ENCODE measurements around the gene KANSL3.

KANSL3 gene

DNA sequence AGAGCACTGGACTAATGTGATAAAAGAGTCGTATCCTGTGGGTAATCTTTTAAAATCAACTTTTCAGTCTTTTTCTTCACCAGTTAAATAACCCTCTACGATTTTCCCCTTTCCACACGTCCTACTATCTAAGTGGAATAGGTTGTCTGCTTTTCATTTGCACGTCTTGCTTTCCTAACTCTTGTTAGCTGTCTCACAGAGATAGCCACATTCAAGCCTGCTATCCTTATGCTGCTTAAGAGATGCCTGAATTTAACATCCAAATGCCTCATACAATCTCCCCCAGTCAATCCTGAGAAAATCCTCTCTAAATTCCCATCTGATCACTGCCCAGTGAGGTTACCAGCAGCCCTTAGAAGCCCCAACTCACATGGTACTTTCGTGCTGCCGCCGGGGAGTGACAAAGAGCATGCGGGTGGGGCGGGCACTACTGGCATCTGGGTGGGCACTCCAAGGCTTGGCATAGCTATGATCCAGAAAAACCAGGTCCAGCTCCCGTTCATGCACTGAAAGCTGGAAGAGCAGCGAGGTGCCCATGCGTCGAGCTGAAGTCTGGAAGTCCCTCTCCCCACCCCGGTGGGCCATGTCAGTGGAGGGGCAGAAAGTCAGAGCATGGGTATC, 1.5 kb downstream of the KANSL3 start:
- DNase-seq (ENCODE audit: low read depth): no peak
- TF ChIP-seq, protein P1, sequence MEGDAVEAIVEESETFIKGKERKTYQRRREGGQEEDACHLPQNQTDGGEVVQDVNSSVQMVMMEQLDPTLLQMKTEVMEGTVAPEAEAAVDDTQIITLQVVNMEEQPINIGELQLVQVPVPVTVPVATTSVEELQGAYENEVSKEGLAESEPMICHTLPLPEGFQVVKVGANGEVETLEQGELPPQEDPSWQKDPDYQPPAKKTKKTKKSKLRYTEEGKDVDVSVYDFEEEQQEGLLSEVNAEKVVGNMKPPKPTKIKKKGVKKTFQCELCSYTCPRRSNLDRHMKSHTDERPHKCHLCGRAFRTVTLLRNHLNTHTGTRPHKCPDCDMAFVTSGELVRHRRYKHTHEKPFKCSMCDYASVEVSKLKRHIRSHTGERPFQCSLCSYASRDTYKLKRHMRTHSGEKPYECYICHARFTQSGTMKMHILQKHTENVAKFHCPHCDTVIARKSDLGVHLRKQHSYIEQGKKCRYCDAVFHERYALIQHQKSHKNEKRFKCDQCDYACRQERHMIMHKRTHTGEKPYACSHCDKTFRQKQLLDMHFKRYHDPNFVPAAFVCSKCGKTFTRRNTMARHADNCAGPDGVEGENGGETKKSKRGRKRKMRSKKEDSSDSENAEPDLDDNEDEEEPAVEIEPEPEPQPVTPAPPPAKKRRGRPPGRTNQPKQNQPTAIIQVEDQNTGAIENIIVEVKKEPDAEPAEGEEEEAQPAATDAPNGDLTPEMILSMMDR (IDR thresholded peaks at IDR 0.05; ENCODE audit: control insufficient read depth, extremely low read depth, insufficient read depth): no peak
- H3K4me3 ChIP-seq (ENCODE audit: low read depth, low read length): peak overlapping the region; percentile 83

DNA sequence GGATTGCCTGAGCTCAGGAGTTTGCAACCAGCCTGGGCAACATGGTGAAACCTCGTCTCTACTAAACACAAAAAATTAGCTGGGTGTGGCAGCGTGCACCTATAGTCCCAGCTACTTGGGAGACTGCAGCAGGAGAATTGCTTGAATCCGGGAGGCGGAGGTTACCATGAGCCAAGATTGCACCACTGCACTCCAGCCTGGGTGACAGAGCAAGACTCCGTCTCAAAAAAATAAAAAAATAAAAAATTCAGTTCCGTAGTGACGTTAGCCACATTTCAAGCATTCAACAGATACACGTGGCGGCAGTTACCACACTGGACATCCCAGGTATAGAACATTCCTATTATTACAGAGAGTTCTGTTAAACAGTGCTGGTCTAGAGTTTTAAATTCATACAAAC, 4.5 kb downstream of the KANSL3 start:
- H3K4me3 ChIP-seq (ENCODE audit: low read depth, low read length): no peak overlapping the region
- no peak for DNase-seq (ENCODE audit: low read depth)
- TF ChIP-seq, protein P1 (IDR thresholded peaks at IDR 0.05; ENCODE audit: control insufficient read depth, extremely low read depth, insufficient read depth): no peak

DNA sequence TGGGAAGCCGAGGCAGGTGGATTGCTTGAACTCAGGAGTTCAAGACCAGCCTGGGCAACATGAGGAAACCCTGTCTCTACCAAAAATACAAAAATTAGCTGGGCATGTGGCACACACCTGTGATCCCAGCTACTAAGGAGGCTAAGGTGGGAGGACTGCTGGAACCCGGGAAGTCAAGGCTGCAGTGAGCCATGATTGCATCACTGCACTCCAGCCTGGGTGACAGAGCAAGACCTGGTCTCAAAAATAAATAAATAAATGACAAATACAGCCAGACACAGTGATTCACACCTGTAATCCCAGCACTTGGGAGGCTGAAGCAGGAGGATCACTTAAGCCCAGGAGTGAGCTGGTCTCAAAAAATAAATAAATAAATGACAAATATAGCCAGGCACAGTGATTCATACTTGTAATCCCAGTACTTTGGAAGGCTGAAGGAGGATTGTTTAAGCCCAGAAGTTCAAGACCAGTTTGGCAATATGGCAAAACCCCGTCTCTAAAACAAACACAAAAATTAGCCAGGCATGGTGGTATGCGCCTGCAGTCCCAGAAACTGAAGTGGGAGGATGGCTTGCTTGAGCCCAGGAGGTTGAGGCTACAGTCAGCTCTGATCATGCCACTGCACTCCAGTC, 6.2 kb downstream of the KANSL3 start:
- TF ChIP-seq, protein P1 (IDR thresholded peaks at IDR 0.05; ENCODE audit: control insufficient read depth, extremely low read depth, insufficient read depth): no peak
- DNase-seq (ENCODE audit: low read depth): no peak
- no peak overlapping the region for H3K4me3 ChIP-seq (ENCODE audit: low read depth, low read length)

DNA sequence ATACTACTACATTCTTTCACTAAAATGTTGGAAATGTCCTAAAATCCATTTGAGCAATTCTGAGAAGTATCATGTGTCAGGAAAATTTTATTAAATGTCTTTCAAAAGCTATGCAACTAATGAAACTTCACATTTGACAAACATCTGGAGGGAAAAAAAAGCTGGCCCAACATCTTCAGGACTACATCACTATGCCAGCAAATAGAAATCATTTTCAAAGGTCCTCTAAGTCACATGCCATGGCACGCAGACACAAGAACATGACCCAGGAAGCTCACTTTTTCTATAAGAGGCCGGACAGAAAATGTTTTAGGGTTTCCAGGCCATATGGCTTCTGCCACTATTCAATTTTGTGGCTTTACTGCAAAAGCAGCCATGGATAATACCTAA, 11.6 kb downstream of the KANSL3 start:
- no peak for DNase-seq (ENCODE audit: low read depth)
- TF ChIP-seq, protein P1 (IDR thresholded peaks at IDR 0.05; ENCODE audit: control insufficient read depth, extremely low read depth, insufficient read depth): no peak
- H3K4me3 ChIP-seq (ENCODE audit: low read depth, low read length): no peak overlapping the region

DNA sequence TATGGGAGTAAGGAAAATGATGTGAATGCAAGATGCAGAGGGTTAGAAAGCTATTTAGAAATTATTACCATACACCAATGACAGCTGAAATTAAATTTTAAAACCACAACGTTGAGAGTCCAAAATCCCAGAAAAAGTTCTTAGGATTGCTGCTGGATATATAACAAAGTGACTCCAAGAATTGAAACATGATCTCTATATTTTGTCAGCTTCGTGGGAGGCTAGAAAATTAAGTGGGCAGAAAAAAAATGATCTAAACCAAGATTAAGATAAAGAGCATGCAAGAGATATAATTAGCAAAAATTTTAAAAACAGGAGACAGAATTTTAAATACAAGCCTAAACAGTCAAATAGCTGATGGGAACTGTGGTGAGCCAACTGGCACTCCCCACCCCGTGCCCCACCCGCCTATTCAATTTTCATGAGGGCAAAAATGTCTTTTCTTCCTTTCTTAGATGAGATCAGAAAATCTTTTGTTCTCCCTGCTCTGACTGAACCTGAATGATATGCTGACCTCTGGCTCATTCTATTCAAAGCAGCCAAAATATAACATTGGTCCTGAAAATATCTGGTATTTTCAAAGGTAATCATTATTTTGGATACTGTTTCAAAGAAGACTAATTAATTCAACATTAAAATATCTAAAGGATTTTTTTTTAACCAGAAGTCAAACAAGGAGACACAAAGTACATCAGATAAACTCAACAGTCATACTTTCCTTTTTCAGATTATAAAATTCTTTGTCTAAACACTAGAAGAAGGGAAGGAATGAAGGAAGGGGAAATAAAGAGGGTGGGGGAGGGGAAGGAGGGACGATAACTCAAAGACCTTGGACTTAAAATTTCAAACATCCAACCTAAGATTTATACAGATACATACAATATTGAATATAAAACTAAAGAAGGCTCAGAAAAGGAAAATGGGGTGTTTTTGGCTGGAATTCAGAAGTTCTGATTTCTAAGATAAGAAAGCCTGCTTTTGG, 12.2 kb downstream of the KANSL3 start:
- TF ChIP-seq, protein P1 (IDR thresholded peaks at IDR 0.05; ENCODE audit: control insufficient read depth, extremely low read depth, insufficient read depth): no peak
- no peak for DNase-seq (ENCODE audit: low read depth)
- no peak overlapping the region for H3K4me3 ChIP-seq (ENCODE audit: low read depth, low read length)

DNA sequence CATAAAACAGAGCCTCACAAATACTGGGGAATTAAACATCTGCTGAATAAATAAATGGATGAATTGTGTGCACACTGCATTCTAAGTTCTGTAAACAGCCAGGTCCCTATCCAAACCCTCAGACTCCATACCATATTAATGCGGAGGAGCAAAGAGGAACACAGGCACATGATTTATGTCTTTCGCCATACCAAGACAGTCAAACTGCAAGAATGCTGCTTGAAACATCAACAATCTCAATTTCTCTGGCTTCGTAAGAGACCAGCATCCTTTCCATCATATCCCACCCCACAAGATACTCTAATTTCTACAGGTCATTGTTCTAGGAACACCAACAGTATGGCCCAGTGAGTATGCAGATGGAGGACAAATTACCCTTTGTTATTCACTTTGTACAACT, 15.0 kb downstream of the KANSL3 start:
- TF ChIP-seq, protein P1 (IDR thresholded peaks at IDR 0.05; ENCODE audit: control insufficient read depth, extremely low read depth, insufficient read depth): no peak
- no peak for DNase-seq (ENCODE audit: low read depth)
- H3K4me3 ChIP-seq (ENCODE audit: low read depth, low read length): no peak overlapping the region
